GM19193 (cell line): ENCODE data around the gene PRKCH.

Experiments
- POLR2A ChIP-seq: IDR thresholded peaks from 4 replicates; pipeline ENCODE4 v1.6.1; 2011; ENCODE audit not compliant: insufficient read depth, insufficient read length; ENCODE audit errors: extremely low read depth

The PRKCH gene

GRCh38 chr14:61512026-61512834 lies 190.9 kb downstream of the PRKCH start:
- TF ChIP-seq POLR2A: no peak

GRCh38 chr14:61513986-61514830 lies 192.8 kb downstream of the PRKCH start:
- TF ChIP-seq POLR2A: no peak

GRCh38 chr14:61514927-61515326 lies 193.5 kb downstream of the PRKCH start:
- TF ChIP-seq POLR2A: no peak

GRCh38 chr14:61515436-61516117 lies 194.2 kb downstream of the PRKCH start:
- TF ChIP-seq POLR2A: no peak

- TF ChIP-seq POLR2A: no peak
These were observed 194.9 kb downstream of the PRKCH start for GRCh38 chr14:61516118-61516743.

- TF ChIP-seq POLR2A: no peak
These were observed 195.7 kb downstream of the PRKCH start for GRCh38 chr14:61516964-61517653.

- TF ChIP-seq POLR2A: no peak
These were observed 196.6 kb downstream of the PRKCH start for GRCh38 chr14:61517911-61518384.

- no peak for TF ChIP-seq POLR2A
These were observed 197.0 kb downstream of the PRKCH start for GRCh38 chr14:61518403-61518802.

GRCh38 chr14:61519106-61519505 lies 197.7 kb downstream of the PRKCH start:
- no peak for TF ChIP-seq POLR2A

GRCh38 chr14:61519735-61520134 lies 198.4 kb downstream of the PRKCH start:
- TF ChIP-seq POLR2A: no peak

- TF ChIP-seq POLR2A: no peak
These were observed 199.2 kb downstream of the PRKCH start for GRCh38 chr14:61520576-61520975.

GRCh38 chr14:61521773-61522172 lies 200.4 kb downstream of the PRKCH start:
- no peak for TF ChIP-seq POLR2A

- no peak for TF ChIP-seq POLR2A
These were observed 202.4 kb downstream of the PRKCH start for GRCh38 chr14:61523751-61524150.

GRCh38 chr14:61524211-61524806 lies 202.9 kb downstream of the PRKCH start:
- no peak for TF ChIP-seq POLR2A
